ENCODE data around the gene ZMYND10.

The ZMYND10 gene

GRCh38 chr3:50300681-50301254, 44.8 kb downstream of the ZMYND10 start:
- no peak for DNase-seq

GRCh38 chr3:50299929-50300680, 45.4 kb downstream of the ZMYND10 start:
- no peak for DNase-seq

- DNase-seq = no peak
Observed at GRCh38 chr3:50299638-50299928, 45.9 kb downstream of the ZMYND10 start.

GRCh38 chr3:50298836-50299637, 46.5 kb downstream of the ZMYND10 start, which contains the start of the genes HYAL3 and NAA80:
Gene HYAL3 (minus strand): TSS chr3:50299405. CDS start chr3:50295602, 3,803 bp downstream.
Gene NAA80 (minus strand): TSS chr3:50299405. CDS start chr3:50297463, 1,942 bp downstream.
- peak; percentile 97 for DNase-seq

GRCh38 chr3:50297896-50298725, 47.4 kb downstream of the ZMYND10 start:
- no peak for DNase-seq

- DNase-seq = no peak
Observed at GRCh38 chr3:50297384-50297775, 48.2 kb downstream of the ZMYND10 start.

GRCh38 chr3:50296721-50297383, 48.7 kb downstream of the ZMYND10 start:
- DNase-seq = no peak

- no peak for DNase-seq
Observed at GRCh38 chr3:50295553-50296431, 49.7 kb downstream of the ZMYND10 start.

GRCh38 chr3:50294492-50295403, 50.8 kb downstream of the ZMYND10 start:
- no peak for DNase-seq

GRCh38 chr3:50294089-50294488, 51.4 kb downstream of the ZMYND10 start:
- DNase-seq = no peak

GRCh38 chr3:50293079-50293801, 52.3 kb downstream of the ZMYND10 start:
- no peak for DNase-seq

GRCh38 chr3:50292159-50293078, 53.1 kb downstream of the ZMYND10 start, which contains the start of gene IFRD2:
Gene IFRD2 (minus strand): TSS chr3:50292429. CDS start chr3:50292274, 155 bp downstream.
- DNase-seq = peak; percentile 94
